ENCODE data around the gene KCNK17. TPM values are rescaled to one million over a fixed set of nuclear protein-coding genes. Genes with fewer than 3 reads are reported as not detected.

The KCNK17 gene
- total RNA-seq, 1 donor from 2014 or later: not detected

DNA sequence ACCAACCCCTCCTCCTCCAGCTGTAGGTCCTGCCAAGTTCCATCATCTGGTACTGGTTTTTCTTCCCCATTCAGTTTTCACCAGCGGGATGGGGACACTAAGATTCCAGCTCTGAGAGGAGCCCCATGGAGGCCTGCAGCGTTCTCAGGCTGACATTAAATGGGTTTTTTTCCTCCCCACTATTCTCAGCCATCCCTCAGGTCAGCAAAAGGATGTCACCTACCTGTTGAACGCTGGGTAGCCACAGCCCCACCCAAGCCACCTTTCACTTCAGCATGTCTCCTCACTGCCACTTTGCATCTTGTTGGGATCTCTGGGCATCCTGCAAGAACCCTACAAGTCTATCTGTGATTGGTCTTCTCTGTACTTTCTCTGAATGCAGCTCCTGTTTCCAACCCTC, 6.8 kb downstream of the KCNK17 start:
- H3K27ac Mint-ChIP-seq (ENCODE audit: unreplicated experiment): no peak overlapping the region
- TF ChIP-seq, protein P1, sequence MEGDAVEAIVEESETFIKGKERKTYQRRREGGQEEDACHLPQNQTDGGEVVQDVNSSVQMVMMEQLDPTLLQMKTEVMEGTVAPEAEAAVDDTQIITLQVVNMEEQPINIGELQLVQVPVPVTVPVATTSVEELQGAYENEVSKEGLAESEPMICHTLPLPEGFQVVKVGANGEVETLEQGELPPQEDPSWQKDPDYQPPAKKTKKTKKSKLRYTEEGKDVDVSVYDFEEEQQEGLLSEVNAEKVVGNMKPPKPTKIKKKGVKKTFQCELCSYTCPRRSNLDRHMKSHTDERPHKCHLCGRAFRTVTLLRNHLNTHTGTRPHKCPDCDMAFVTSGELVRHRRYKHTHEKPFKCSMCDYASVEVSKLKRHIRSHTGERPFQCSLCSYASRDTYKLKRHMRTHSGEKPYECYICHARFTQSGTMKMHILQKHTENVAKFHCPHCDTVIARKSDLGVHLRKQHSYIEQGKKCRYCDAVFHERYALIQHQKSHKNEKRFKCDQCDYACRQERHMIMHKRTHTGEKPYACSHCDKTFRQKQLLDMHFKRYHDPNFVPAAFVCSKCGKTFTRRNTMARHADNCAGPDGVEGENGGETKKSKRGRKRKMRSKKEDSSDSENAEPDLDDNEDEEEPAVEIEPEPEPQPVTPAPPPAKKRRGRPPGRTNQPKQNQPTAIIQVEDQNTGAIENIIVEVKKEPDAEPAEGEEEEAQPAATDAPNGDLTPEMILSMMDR (IDR thresholded peaks at IDR 0.05; ENCODE audit: partially characterized antibody, unreplicated experiment): no peak
- no peak for DNase-seq
- no peaks in the 10 kb centered on the region for H3K4me1 Mint-ChIP-seq (ENCODE audit: low read depth, unreplicated experiment)
- H3K4me3 Mint-ChIP-seq (ENCODE audit: unreplicated experiment): no peak overlapping the region
- peaks cover 5% of the 10 kb centered on the region for H3K9me3 Mint-ChIP-seq (ENCODE audit: unreplicated experiment)
- H3K36me3 Mint-ChIP-seq (ENCODE audit: unreplicated experiment): no peaks in the 10 kb centered on the region
- H3K27me3 Mint-ChIP-seq (ENCODE audit: unreplicated experiment): peaks cover 17% of the 10 kb centered on the region

DNA sequence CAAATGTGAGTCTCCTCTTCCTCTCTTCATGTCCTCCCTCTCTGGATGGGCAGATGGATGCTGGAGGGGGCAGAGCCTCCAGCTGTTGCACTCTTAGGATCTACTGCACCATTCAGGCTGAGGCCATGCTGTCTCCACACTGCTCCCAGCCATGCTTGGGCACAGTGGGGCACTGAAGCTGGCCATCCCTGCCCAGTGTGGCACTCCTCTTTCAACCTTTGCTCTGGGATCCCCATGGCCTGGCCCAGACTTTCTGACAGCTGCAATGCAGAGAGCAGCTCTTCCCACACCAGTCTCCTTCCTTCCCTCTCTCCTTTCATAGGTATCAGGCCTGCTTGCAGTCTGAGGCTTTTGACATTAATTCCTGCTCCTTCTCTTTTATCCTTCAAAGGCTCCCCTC, 9.3 kb downstream of the KCNK17 start:
- Mint-ChIP-seq H3K4me3 (ENCODE audit: unreplicated experiment) (no peak overlapping the region), H3K4me1 (ENCODE audit: low read depth, unreplicated experiment) (no peaks in the 10 kb centered on the region), H3K36me3 (ENCODE audit: unreplicated experiment) (peaks cover 4% of the 10 kb centered on the region), H3K9me3 (ENCODE audit: unreplicated experiment) (peaks cover 4% of the 10 kb centered on the region), H3K27me3 (ENCODE audit: unreplicated experiment) (peaks cover 7% of the 10 kb centered on the region), H3K27ac (ENCODE audit: unreplicated experiment) (no peak overlapping the region)
- no peak for DNase-seq
- TF ChIP-seq, protein P1 (IDR thresholded peaks at IDR 0.05; ENCODE audit: partially characterized antibody, unreplicated experiment): no peak

DNA sequence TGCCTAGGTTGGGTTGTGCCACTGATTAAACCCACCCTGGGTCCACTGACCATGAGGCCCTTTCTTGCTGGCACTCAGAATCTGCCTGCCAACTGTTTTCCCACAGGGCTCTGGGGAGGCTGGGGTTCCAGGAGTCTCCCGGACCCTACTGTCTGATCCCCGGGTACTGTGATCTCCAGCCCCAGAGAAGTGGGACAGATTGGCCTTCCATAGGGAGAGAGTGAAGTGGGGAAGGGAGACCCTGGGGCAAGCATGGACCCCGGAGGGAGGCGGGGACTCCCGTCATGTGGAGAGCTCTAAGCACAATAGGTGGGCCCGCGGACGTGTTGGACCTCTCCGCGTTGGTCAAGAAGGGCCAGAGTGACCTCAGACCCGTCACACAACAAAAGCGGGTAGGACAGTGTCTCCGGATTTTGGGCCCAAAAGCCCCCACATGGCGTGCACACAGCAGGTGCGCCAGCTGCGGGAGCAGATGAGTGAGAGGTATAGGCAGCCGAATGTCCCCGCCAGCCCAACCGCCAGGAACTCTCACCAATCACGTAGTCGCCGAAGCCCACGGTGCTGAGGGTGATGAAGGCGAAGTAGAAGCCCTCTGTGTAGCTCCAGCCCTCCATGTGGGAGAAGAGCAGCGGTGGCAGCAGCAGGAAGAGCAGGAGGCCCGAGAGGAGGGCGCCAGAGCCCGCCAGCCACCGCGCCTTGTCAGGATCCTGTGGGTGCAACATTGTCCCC, 10.6 kb downstream of the KCNK17 start:
- no peak overlapping the region for H3K4me3 Mint-ChIP-seq (ENCODE audit: unreplicated experiment)

DNA sequence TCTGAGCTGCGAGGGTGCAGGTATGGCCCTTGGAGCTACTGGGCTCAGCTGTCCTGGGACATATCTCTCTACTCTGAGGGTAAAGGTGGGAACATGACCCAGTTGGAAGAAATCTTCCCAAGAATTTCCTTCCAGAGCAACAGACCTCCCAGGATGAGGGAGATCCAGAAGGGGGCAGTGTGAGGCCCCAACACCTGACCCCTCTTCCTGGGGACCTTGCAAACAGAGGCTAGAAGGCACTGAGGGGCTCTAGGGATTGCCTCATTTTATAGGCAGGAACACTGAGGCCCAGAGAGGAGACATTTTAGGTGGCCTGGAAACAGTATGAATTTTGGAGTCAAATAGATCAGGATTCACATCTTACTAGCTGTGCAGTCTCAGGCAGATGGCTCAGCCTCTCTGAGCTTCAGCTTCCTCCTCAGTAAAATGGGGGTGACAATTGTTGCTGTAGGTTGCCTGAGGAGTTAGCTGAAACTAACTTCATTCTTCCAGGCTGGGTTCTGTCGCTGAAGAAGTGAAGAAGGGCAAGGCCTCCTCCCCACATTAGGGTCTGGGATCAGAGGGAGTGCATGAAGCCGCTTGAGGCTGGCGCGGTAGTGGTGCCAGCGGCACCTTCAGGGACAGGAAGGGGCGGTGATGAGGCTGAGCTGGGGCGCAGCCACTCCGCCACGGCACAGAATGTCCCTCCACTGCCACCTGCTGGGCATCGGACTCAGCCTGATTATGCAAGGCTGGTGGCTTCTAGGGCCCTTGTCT, 11.4 kb downstream of the KCNK17 start:
- H3K9me3 Mint-ChIP-seq (ENCODE audit: unreplicated experiment): peaks cover 4% of the 10 kb centered on the region
- H3K27ac Mint-ChIP-seq (ENCODE audit: unreplicated experiment): no peak overlapping the region
- peaks cover 4% of the 10 kb centered on the region for H3K36me3 Mint-ChIP-seq (ENCODE audit: unreplicated experiment)
- H3K27me3 Mint-ChIP-seq (ENCODE audit: unreplicated experiment): peaks cover 9% of the 10 kb centered on the region
- H3K4me1 Mint-ChIP-seq (ENCODE audit: low read depth, unreplicated experiment): no peaks in the 10 kb centered on the region
- TF ChIP-seq, protein P1 (IDR thresholded peaks at IDR 0.05; ENCODE audit: partially characterized antibody, unreplicated experiment): peak; percentile 81
- DNase-seq: peak; percentile 91
- no peak overlapping the region for H3K4me3 Mint-ChIP-seq (ENCODE audit: unreplicated experiment)

More for the DNA sequence above, 10.6 kb downstream of the KCNK17 start:
- Mint-ChIP-seq H3K4me1 (ENCODE audit: low read depth, unreplicated experiment) (no peaks in the 10 kb centered on the region), H3K27ac (ENCODE audit: unreplicated experiment) (no peak overlapping the region), H3K9me3 (ENCODE audit: unreplicated experiment) (peaks cover 4% of the 10 kb centered on the region), H3K27me3 (ENCODE audit: unreplicated experiment) (peaks cover 9% of the 10 kb centered on the region), H3K36me3 (ENCODE audit: unreplicated experiment) (peaks cover 4% of the 10 kb centered on the region)
- no peak for DNase-seq
- TF ChIP-seq, protein P1 (IDR thresholded peaks at IDR 0.05; ENCODE audit: partially characterized antibody, unreplicated experiment): peak; percentile 49

DNA sequence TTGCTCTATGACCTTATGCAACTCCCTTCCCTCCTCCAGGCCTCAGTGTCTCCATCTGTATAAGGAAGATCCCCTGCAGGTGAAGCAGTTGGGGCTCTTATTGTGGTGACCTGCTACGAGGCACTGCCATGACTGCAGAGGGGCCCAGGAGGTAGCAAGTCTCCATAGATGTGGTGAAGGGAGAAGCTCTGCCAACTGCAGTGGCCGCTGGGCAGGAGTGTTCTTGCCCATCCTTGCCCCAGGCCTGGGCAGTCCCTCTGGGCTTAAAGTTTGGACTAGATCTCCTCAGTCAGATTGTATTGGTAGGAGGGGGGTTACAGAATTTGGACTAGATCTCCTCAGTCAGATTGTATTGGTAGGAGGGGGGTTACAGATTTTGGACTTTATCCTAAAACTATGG, 12.2 kb downstream of the KCNK17 start:
- Mint-ChIP-seq H3K4me1 (ENCODE audit: low read depth, unreplicated experiment) (peaks cover 2% of the 10 kb centered on the region), H3K27me3 (ENCODE audit: unreplicated experiment) (peaks cover 7% of the 10 kb centered on the region), H3K27ac (ENCODE audit: unreplicated experiment) (no peak overlapping the region), H3K9me3 (ENCODE audit: unreplicated experiment) (peaks cover 4% of the 10 kb centered on the region), H3K36me3 (ENCODE audit: unreplicated experiment) (peaks cover 4% of the 10 kb centered on the region), H3K4me3 (ENCODE audit: unreplicated experiment) (no peak overlapping the region)
- DNase-seq: no peak
- TF ChIP-seq, protein P1 (IDR thresholded peaks at IDR 0.05; ENCODE audit: partially characterized antibody, unreplicated experiment): no peak

Data from glutamatergic neuron (in vitro differentiated cells).